ENCODE data around the gene PKP2. TPM values are rescaled to one million over a fixed set of nuclear protein-coding genes. Genes with fewer than 3 reads are reported as not detected.
"Not testable (repeated sequence)": the region's sequence is repeated elsewhere in the genome, so short reads cannot be mapped to it uniquely, and the experiment has no call there.

PKP2 gene
- total and polyA plus RNA-seq, 4 donors, result 0.91 to 10.4 (median 3.8) TPM

DNA sequence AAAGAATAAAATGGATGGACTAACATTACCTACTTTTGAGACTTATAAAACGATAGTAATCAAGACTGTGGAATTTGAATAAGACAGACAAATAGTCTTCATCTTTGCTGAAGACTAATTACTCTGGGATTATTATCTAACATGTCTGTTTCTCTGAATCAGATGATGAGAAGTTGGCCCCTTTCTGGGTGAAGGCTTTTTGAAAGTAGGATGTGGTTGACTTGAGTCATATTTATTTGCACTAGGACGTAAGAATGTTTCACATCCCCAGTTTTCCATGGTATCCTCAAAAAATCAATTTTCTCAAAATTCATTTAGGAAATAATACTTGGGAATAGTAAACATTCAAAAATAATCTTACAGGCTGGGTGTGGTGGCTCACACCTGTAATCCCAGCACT, 31.8 kb downstream of the PKP2 start:
- Histone ChIP-seq H3K9ac (ENCODE audit: insufficient read depth in 1 of 2, low read length in 2 of 2) (no peak overlapping the region), H3K27me3 (ENCODE audit: control insufficient read depth in 3 of 3, insufficient read depth in 3 of 3, low read length in 2 of 3) (no peaks in the 10 kb centered on the region), H3K36me3 (ENCODE audit: control insufficient read depth in 4 of 4, insufficient read depth in 4 of 4, low read length in 4 of 4) (peaks cover 0 to 3% (median 0%) of the 10 kb centered on the region in 4 donors), H3K4me1 (ENCODE audit: control insufficient read depth in 5 of 5, insufficient read depth in 5 of 5, low read length in 5 of 5) (peaks cover 0 to 9% (median 0%) of the 10 kb centered on the region in 5 donors), H3K4me3 (no peak overlapping the region), H3K27ac (ENCODE audit: low read depth in 1 of 2, low read length in 1 of 2) (no peak overlapping the region), H3K9me3 (ENCODE audit: control insufficient read depth in 4 of 4, insufficient read depth in 3 of 4, low read length in 3 of 4) (peaks cover 0 to 3% (median 0%) of the 10 kb centered on the region in 4 donors)
- DNase-seq (no peak), ATAC-seq (ENCODE audit: insufficient read depth, low FRiP score) (no peak)
- TF ChIP-seq, protein P1, sequence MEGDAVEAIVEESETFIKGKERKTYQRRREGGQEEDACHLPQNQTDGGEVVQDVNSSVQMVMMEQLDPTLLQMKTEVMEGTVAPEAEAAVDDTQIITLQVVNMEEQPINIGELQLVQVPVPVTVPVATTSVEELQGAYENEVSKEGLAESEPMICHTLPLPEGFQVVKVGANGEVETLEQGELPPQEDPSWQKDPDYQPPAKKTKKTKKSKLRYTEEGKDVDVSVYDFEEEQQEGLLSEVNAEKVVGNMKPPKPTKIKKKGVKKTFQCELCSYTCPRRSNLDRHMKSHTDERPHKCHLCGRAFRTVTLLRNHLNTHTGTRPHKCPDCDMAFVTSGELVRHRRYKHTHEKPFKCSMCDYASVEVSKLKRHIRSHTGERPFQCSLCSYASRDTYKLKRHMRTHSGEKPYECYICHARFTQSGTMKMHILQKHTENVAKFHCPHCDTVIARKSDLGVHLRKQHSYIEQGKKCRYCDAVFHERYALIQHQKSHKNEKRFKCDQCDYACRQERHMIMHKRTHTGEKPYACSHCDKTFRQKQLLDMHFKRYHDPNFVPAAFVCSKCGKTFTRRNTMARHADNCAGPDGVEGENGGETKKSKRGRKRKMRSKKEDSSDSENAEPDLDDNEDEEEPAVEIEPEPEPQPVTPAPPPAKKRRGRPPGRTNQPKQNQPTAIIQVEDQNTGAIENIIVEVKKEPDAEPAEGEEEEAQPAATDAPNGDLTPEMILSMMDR (IDR thresholded peaks at IDR 0.05; ENCODE audit: control extremely low read depth, extremely low read depth), result no peak
- WGBS, 2 donors, result 70 to 79% methylated on average over 2 of the region's 2 CpGs

GRCh38 chr12:32863128-32863527, 33.4 kb downstream of the PKP2 start:
- Histone ChIP-seq H3K9ac (ENCODE audit: insufficient read depth in 1 of 2, low read length in 2 of 2) (no peak overlapping the region), H3K27me3 (ENCODE audit: control insufficient read depth in 3 of 3, insufficient read depth in 3 of 3, low read length in 2 of 3) (no peaks in the 10 kb centered on the region), H3K4me1 (ENCODE audit: control insufficient read depth in 5 of 5, insufficient read depth in 5 of 5, low read length in 5 of 5) (peaks cover 0 to 9% (median 0%) of the 10 kb centered on the region in 5 donors), H3K27ac (ENCODE audit: low read depth in 1 of 2, low read length in 1 of 2) (peak overlapping the region in 1 of 2 donors; percentile 69), H3K36me3 (ENCODE audit: control insufficient read depth in 4 of 4, insufficient read depth in 4 of 4, low read length in 4 of 4) (peaks cover 0 to 3% (median 0%) of the 10 kb centered on the region in 4 donors), H3K9me3 (ENCODE audit: control insufficient read depth in 4 of 4, insufficient read depth in 3 of 4, low read length in 3 of 4) (peaks cover 0 to 3% (median 0%) of the 10 kb centered on the region in 4 donors), H3K4me3 (no peak overlapping the region)
- TF ChIP-seq, protein P1 (IDR thresholded peaks at IDR 0.05; ENCODE audit: control extremely low read depth, extremely low read depth), result no peak
- 88 to 96% methylated on average over 7 of the region's 7 CpGs for WGBS, 2 donors
- ATAC-seq (ENCODE audit: insufficient read depth, low FRiP score) (no peak), DNase-seq (no peak)

- H3K27ac ChIP-seq (ENCODE audit: low read depth in 1 of 2, low read length in 1 of 2); H3K4me3 ChIP-seq; DNase-seq; H3K9ac ChIP-seq (ENCODE audit: insufficient read depth in 1 of 2, low read length in 2 of 2); H3K27me3 ChIP-seq (ENCODE audit: control insufficient read depth in 3 of 3, insufficient read depth in 3 of 3, low read length in 2 of 3); H3K4me1 ChIP-seq (ENCODE audit: control insufficient read depth in 5 of 5, insufficient read depth in 5 of 5, low read length in 5 of 5); H3K9me3 ChIP-seq (ENCODE audit: control insufficient read depth in 4 of 4, insufficient read depth in 3 of 4, low read length in 3 of 4); H3K36me3 ChIP-seq (ENCODE audit: control insufficient read depth in 4 of 4, insufficient read depth in 4 of 4, low read length in 4 of 4); ATAC-seq (ENCODE audit: insufficient read depth, low FRiP score): not testable (repeated sequence)
- WGBS, 2 donors, result 94 to 97% methylated on average over 2 of the region's 2 CpGs
Measured at GRCh38 chr12:32861658-32862057, 34.9 kb downstream of the PKP2 start.

- no peak overlapping the region for H3K27ac ChIP-seq (ENCODE audit: low read depth in 1 of 2, low read length in 1 of 2)
- no peaks in the 10 kb centered on the region for H3K36me3 ChIP-seq (ENCODE audit: control insufficient read depth in 4 of 4, insufficient read depth in 4 of 4, low read length in 4 of 4)
- ATAC-seq (ENCODE audit: insufficient read depth, low FRiP score) (no peak), DNase-seq (no peak)
- TF ChIP-seq, protein P1 (IDR thresholded peaks at IDR 0.05; ENCODE audit: control extremely low read depth, extremely low read depth), result no peak
- H3K27me3 ChIP-seq (ENCODE audit: control insufficient read depth in 3 of 3, insufficient read depth in 3 of 3, low read length in 2 of 3), result no peaks in the 10 kb centered on the region
- no peak overlapping the region for H3K9ac ChIP-seq (ENCODE audit: insufficient read depth in 1 of 2, low read length in 2 of 2)
- no peak overlapping the region for H3K4me3 ChIP-seq
- no peaks in the 10 kb centered on the region for H3K9me3 ChIP-seq (ENCODE audit: control insufficient read depth in 4 of 4, insufficient read depth in 3 of 4, low read length in 3 of 4)
- H3K4me1 ChIP-seq (ENCODE audit: control insufficient read depth in 5 of 5, insufficient read depth in 5 of 5, low read length in 5 of 5), result peaks cover 0 to 9% (median 0%) of the 10 kb centered on the region in 5 donors
Measured at GRCh38 chr12:32860192-32860591, 36.4 kb downstream of the PKP2 start.
